ENCODE measurements around the gene MED31. TPM values are rescaled to one million over a fixed set of nuclear protein-coding genes. Genes with fewer than 3 reads are reported as not detected.

Gene MED31
- total and polyA plus RNA-seq, 2 of the 13 experiments (the other 11 are each of a cell fraction or from before 2014, with no cell fraction given), result 19.0 to 20.9 TPM

DNA sequence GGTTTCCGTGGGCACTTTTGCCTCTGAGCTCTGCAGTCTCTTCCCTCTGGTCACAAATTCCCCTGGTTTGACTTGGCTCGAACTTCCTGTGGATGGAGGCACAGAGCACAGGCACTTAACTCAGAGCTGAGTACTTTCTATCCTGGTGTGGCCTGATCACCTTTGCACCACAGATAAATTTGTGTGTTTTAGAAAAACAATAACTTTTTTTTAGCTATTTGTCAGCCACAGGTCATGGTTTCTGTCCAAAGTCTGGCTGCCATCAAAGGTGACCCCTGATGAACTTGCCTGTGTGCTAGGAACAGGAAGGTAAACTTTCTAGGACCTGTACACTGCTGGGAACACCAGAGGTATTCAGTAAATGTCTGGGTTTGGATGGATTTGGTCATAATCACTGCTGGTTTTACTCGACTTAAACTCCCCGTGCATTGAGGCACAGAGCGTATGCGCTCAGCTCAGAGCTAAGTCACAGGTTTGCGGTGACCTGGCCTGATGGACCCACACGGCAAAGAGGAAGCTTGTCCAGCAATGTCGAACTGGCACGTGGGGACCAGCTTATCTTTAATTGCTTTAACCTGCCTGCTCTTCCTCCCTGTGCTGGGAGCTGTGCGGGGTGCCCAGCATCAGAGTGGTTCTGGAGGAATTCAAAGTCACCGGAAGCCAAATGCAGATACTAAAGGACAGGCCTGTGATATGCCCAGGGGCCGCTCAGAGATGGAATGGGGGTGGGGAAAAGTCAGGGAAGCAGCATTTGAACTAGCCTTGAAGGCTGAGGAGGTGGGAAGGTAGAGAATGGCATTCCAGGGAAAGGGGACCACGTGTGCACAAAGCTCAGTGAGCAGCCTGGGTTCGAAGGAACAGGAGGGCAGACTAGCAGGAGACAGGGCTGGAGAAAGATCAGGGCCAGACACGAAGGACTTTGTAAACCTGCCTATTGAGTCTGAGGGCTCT lies 48.9 kb upstream of the MED31 start (continued):
- TF ChIP-seq, protein P1, sequence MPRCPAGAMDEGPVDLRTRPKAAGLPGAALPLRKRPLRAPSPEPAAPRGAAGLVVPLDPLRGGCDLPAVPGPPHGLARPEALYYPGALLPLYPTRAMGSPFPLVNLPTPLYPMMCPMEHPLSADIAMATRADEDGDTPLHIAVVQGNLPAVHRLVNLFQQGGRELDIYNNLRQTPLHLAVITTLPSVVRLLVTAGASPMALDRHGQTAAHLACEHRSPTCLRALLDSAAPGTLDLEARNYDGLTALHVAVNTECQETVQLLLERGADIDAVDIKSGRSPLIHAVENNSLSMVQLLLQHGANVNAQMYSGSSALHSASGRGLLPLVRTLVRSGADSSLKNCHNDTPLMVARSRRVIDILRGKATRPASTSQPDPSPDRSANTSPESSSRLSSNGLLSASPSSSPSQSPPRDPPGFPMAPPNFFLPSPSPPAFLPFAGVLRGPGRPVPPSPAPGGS (CRISPR knock-in tag; IDR thresholded peaks at IDR 0.05), result peak; percentile 32; the same call in 1 of the 2 replicates
- TF ChIP-seq ZC3H4 (CRISPR knock-in tag; IDR thresholded peaks at IDR 0.05; ENCODE audit: borderline replicate concordance), result no peak
- TF ChIP-seq NONO (IDR thresholded peaks at IDR 0.05), result no peak
- TF ChIP-seq NONO (CRISPR knock-in tag; conservative IDR thresholded peaks at IDR 0.05), result peak; percentile 94
- TF ChIP-seq, protein P2, sequence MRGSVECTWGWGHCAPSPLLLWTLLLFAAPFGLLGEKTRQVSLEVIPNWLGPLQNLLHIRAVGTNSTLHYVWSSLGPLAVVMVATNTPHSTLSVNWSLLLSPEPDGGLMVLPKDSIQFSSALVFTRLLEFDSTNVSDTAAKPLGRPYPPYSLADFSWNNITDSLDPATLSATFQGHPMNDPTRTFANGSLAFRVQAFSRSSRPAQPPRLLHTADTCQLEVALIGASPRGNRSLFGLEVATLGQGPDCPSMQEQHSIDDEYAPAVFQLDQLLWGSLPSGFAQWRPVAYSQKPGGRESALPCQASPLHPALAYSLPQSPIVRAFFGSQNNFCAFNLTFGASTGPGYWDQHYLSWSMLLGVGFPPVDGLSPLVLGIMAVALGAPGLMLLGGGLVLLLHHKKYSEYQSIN (CRISPR knock-in tag; IDR thresholded peaks at IDR 0.05; ENCODE audit: borderline replicate concordance), result no peak
- TF ChIP-seq ZNF431 (CRISPR knock-in tag; IDR thresholded peaks at IDR 0.05; ENCODE audit: borderline replicate concordance, low read depth), result peak; percentile 6; the same call in 1 of the 2 replicates
- TF ChIP-seq ZNF720 (CRISPR knock-in tag; IDR thresholded peaks at IDR 0.05), result no peak
- peak; percentile 93 for TF ChIP-seq PHF5A (CRISPR knock-in tag; IDR thresholded peaks at IDR 0.05; ENCODE audit: low read depth, unreplicated experiment)
- no peak for TF ChIP-seq MBNL3 (CRISPR knock-in tag; conservative IDR thresholded peaks at IDR 0.05)
- peak; percentile 81 for TF ChIP-seq SMYD3 (CRISPR knock-in tag; IDR thresholded peaks at IDR 0.05)
- TF ChIP-seq RFXAP (CRISPR knock-in tag; IDR thresholded peaks at IDR 0.05; ENCODE audit: borderline replicate concordance), result peak; percentile 76; the same call in 1 of the 2 replicates
- no peak for TF ChIP-seq PCBP1 (IDR thresholded peaks at IDR 0.05; ENCODE audit: borderline replicate concordance, low read depth, low read length)
- TF ChIP-seq GPN1 (CRISPR knock-in tag; IDR thresholded peaks at IDR 0.05; ENCODE audit: borderline replicate concordance), result no peak
- peak; percentile 51; the same call in 1 of the 2 replicates for TF ChIP-seq YEATS4 (CRISPR knock-in tag; IDR thresholded peaks at IDR 0.05; ENCODE audit: borderline replicate concordance)
- TF ChIP-seq, protein P3, sequence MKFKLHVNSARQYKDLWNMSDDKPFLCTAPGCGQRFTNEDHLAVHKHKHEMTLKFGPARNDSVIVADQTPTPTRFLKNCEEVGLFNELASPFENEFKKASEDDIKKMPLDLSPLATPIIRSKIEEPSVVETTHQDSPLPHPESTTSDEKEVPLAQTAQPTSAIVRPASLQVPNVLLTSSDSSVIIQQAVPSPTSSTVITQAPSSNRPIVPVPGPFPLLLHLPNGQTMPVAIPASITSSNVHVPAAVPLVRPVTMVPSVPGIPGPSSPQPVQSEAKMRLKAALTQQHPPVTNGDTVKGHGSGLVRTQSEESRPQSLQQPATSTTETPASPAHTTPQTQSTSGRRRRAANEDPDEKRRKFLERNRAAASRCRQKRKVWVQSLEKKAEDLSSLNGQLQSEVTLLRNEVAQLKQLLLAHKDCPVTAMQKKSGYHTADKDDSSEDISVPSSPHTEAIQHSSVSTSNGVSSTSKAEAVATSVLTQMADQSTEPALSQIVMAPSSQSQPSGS (CRISPR knock-in tag; IDR thresholded peaks at IDR 0.05), result peak; percentile 83
- peak; percentile 85 for TF ChIP-seq ZNF614 (CRISPR knock-in tag; IDR thresholded peaks at IDR 0.05; ENCODE audit: borderline replicate concordance)
- peak; percentile 96 for TF ChIP-seq GATAD2A (CRISPR knock-in tag; IDR thresholded peaks at IDR 0.05)
- peak; percentile 84; the same call in 1 of the 2 replicates for TF ChIP-seq ZBTB20 (CRISPR knock-in tag; IDR thresholded peaks at IDR 0.05; ENCODE audit: borderline replicate concordance, low read depth)
- 0 out of 2 replicates have a peak, but pooled peaks have one; percentile 38 for TF ChIP-seq GTF3A (CRISPR knock-in tag; conservative IDR thresholded peaks at IDR 0.05)
- TF ChIP-seq ZNF777 (CRISPR knock-in tag; IDR thresholded peaks at IDR 0.05), result peak; percentile 60; the same call in 1 of the 2 replicates
- TF ChIP-seq ZNF329 (CRISPR knock-in tag; IDR thresholded peaks at IDR 0.05; ENCODE audit: low read depth), result no peak
- no peak for TF ChIP-seq ZNF432 (CRISPR knock-in tag; IDR thresholded peaks at IDR 0.05; ENCODE audit: borderline replicate concordance)
- TF ChIP-seq FOXP1 (IDR thresholded peaks at IDR 0.05), result peak; percentile 56; the same call in 1 of the 2 replicates
- TF ChIP-seq FOXP1 (CRISPR knock-in tag; IDR thresholded peaks at IDR 0.05), result peak; percentile 93
- no peak for TF ChIP-seq HOXA7 (CRISPR knock-in tag; IDR thresholded peaks at IDR 0.05)
- TF ChIP-seq KLF15 (CRISPR knock-in tag; IDR thresholded peaks at IDR 0.05; ENCODE audit: borderline replicate concordance), result peak; percentile 64; the same call in 1 of the 2 replicates
- peak; percentile 63; the same call in 1 of the 2 replicates for TF ChIP-seq ZNF138 (CRISPR knock-in tag; IDR thresholded peaks at IDR 0.05; ENCODE audit: low read depth)
- no peak for TF ChIP-seq NFE2 (CRISPR knock-in tag; IDR thresholded peaks at IDR 0.05)

All from HepG2 (cell line).